Naive thymus-derived CD8-positive, alpha-beta T cell (primary cell): ENCODE measurements around the gene C20orf96. TPM values are rescaled to one million over a fixed set of nuclear protein-coding genes. Genes with fewer than 3 reads are reported as not detected.

Source experiments
- polyA plus RNA-seq, 3 donors: library from polyadenylated mRNA; unstranded; fragments of 300-500 nt; fragmentation: Illumina TruSeq; gene quantifications; one replicate each; pipeline ENCODE4 v1.2.3, GENCODE V29; 2021
- total RNA-seq, 8 experiments: library from RNA in 2 of 8; stranded (reverse) in 2 of 8; gene quantifications; one replicate each; pipeline ENCODE4 v1.2.3 and lab custom pipeline; 2021 to 2026

Gene C20orf96
- total and polyA plus RNA-seq, 5 experiments from 2014 or later = 0.46 to 5.7 (median 0.80) TPM

Other genes with a start within 250 kb of the C20orf96 start
- gene DEFB125, start 203.1 kb downstream of the C20orf96 start, total RNA-seq = not detected
- not detected for gene DEFB125, start 203.1 kb downstream of the C20orf96 start, polyA plus RNA-seq
- gene DEFB126, start 148.2 kb downstream of the C20orf96 start, total RNA-seq = not detected
- gene DEFB126, start 148.2 kb downstream of the C20orf96 start, polyA plus RNA-seq = not detected
- not detected for gene DEFB127, start 133.3 kb downstream of the C20orf96 start, total RNA-seq
- not detected for gene DEFB127, start 133.3 kb downstream of the C20orf96 start, polyA plus RNA-seq
- gene DEFB128, start 101.0 kb downstream of the C20orf96 start, total RNA-seq = not detected
- gene DEFB128, start 101.0 kb downstream of the C20orf96 start, polyA plus RNA-seq = not detected
- gene DEFB129, start 63.5 kb downstream of the C20orf96 start, total RNA-seq = not detected
- not detected for gene DEFB129, start 63.5 kb downstream of the C20orf96 start, polyA plus RNA-seq
- gene DEFB132, start 33.0 kb downstream of the C20orf96 start, total RNA-seq = not detected
- not detected for gene DEFB132, start 33.0 kb downstream of the C20orf96 start, polyA plus RNA-seq
- gene ZCCHC3, start 6.8 kb upstream of the C20orf96 start, total RNA-seq = 10 to 100 TPM; 29.6 to 29.7 TPM
- gene ZCCHC3, start 6.8 kb upstream of the C20orf96 start, polyA plus RNA-seq = 10 to 100 TPM in 1 of 3 donors, 1 to 10 TPM in 2; 6.9 to 13.9 (median 7.5) TPM
- 10 to 100 TPM; 19.8 to 21.7 TPM for gene SOX12, start 34.8 kb upstream of the C20orf96 start, total RNA-seq
- gene SOX12, start 34.8 kb upstream of the C20orf96 start, polyA plus RNA-seq = 1 to 10 TPM; 1.3 to 2.1 (median 2.0) TPM
- gene NRSN2, start 56.4 kb upstream of the C20orf96 start, total RNA-seq = 1 to 10 TPM; 1.2 to 1.6 TPM
- gene NRSN2, start 56.4 kb upstream of the C20orf96 start, polyA plus RNA-seq = 1 to 10 TPM; 1.7 to 3.6 (median 2.6) TPM
- 1 to 10 TPM; 8.7 to 8.9 TPM for gene TRIB3, start 90.0 kb upstream of the C20orf96 start, total RNA-seq
- 1 to 10 TPM; 5.5 to 6.5 (median 6.2) TPM for gene TRIB3, start 90.0 kb upstream of the C20orf96 start, polyA plus RNA-seq
- gene RBCK1, start 117.5 kb upstream of the C20orf96 start, total RNA-seq = 100 to 1,000 TPM; 108 to 116 TPM
- gene RBCK1, start 117.5 kb upstream of the C20orf96 start, polyA plus RNA-seq = 10 to 100 TPM; 65.3 to 82.2 (median 75.7) TPM
- gene TBC1D20, start 171.8 kb upstream of the C20orf96 start, total RNA-seq = 10 to 100 TPM; 33.6 to 36.6 TPM
- gene TBC1D20, start 171.8 kb upstream of the C20orf96 start, polyA plus RNA-seq = 10 to 100 TPM; 13.8 to 20.8 (median 19.0) TPM